Measurements from ENCODE around the gene TNFAIP2. TPM values are rescaled to one million over a fixed set of nuclear protein-coding genes. Genes with fewer than 3 reads are reported as not detected.

TNFAIP2 gene
- total RNA-seq, 2 experiments from 2014 or later = 0.20 to 0.50 TPM

GRCh38 chr14:103097994-103098957 lies 25.0 kb upstream of the TNFAIP2 start:
- POLR2A ChIA-PET = no interaction called here
- no peak for DNase-seq
- H3K36me3 Mint-ChIP-seq (ENCODE audit: low read depth) = no peaks in the 10 kb centered on the region
- H3K9me3 Mint-ChIP-seq = no peaks in the 10 kb centered on the region
- CTCF ChIA-PET = no interaction called here
- no peaks in the 10 kb centered on the region for H3K4me1 Mint-ChIP-seq
- no peak overlapping the region for H3K27ac Mint-ChIP-seq
- H3K27me3 Mint-ChIP-seq = peaks cover 15% of the 10 kb centered on the region
- no peak overlapping the region for H3K4me3 Mint-ChIP-seq

- ChIA-PET CTCF (no interaction called here), POLR2A (no interaction called here)
- Mint-ChIP-seq H3K4me1 (peaks cover 2% of the 10 kb centered on the region), H3K27me3 (peaks cover 19% of the 10 kb centered on the region), H3K27ac (no peak overlapping the region), H3K36me3 (ENCODE audit: low read depth) (no peaks in the 10 kb centered on the region), H3K9me3 (no peaks in the 10 kb centered on the region), H3K4me3 (no peak overlapping the region)
- no peak for DNase-seq
Measured at GRCh38 chr14:103099081-103099732, 24.1 kb upstream of the TNFAIP2 start.

DNA sequence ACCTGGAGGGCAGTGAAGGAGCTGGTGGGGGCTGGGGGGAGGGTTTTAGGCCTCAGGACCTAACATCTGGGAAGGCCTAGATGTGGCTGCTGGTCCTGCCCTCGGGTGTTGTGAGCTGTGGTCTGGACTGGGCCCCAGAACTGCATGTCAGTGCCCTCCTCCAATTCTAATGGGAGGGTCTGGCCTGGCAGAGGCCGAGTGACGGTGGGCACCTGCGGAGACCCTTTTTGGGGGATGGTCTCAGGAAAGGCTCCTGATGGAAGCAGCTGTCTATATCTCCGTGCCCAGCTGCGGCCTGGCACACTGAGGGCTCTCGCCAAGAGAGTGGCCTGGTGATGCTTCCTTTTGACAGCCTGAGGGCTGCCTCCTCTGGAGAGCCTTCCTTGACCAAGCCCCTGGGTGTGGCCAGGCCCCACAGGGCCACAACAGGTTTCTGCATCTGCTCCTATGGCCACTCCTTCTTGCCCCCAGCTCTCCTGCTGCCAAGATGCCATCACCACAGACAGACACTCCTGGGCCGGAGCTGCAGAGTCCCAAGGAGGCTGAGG lies 23.5 kb upstream of the TNFAIP2 start:
- Mint-ChIP-seq H3K4me1 (peaks cover 3% of the 10 kb centered on the region), H3K9me3 (no peaks in the 10 kb centered on the region), H3K27ac (no peak overlapping the region), H3K4me3 (no peak overlapping the region), H3K36me3 (ENCODE audit: low read depth) (no peaks in the 10 kb centered on the region), H3K27me3 (peaks cover 21% of the 10 kb centered on the region)
- POLR2A ChIA-PET = no interaction called here
- no peak for DNase-seq
- CTCF ChIA-PET = no interaction called here

DNA sequence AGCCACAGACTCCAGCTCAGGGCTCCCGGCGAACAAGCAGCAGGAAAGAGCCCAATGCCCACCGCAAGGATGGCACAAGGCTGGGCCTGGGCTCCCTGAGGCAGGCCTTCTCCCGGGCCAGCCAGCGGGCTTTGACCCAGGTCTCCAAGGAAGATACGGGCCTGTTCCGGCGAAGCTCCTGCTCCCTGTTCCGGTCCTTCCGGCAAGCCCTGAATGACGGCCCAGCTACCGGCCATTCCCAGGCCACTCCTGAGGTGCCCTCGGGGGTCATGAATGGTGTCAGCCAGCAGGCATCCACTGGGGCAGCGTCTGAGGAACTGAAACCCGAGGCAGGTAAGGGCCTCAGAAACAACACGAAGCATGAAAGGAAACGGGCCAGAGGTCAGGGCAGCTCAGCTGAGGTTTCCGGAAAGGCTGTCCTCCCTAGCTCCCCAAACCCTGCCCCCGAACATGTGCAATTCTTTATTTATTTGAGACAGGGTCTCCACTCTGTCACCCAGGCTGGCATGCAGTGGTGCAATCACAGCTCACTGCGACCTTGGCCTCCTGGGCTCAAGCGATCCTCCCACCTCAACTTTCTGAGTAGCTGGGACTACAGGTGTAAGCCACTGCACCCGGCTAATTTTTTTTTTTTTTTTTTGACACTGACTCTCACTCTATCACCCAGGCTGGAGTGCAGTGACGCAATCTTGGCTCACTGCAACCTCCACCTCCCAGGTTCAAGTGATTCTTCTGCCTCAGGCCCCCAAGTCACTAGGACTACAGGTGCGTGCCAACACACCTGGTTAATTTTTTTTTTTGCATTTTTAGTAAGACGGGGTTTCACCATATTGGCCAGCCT lies 22.8 kb upstream of the TNFAIP2 start:
- POLR2A ChIA-PET = no interaction called here
- no peaks in the 10 kb centered on the region for H3K9me3 Mint-ChIP-seq
- no peak overlapping the region for H3K27ac Mint-ChIP-seq
- no peaks in the 10 kb centered on the region for H3K36me3 Mint-ChIP-seq (ENCODE audit: low read depth)
- CTCF ChIA-PET = interaction anchor here (2.3 kb wide), 1 partner anchor 41 kb away, joined by 6 read pairs; no protein-coding TSS in a partner anchor
- no peak for DNase-seq
- H3K27me3 Mint-ChIP-seq = peaks cover 27% of the 10 kb centered on the region
- no peak overlapping the region for H3K4me3 Mint-ChIP-seq
- H3K4me1 Mint-ChIP-seq = peaks cover 7% of the 10 kb centered on the region

DNA sequence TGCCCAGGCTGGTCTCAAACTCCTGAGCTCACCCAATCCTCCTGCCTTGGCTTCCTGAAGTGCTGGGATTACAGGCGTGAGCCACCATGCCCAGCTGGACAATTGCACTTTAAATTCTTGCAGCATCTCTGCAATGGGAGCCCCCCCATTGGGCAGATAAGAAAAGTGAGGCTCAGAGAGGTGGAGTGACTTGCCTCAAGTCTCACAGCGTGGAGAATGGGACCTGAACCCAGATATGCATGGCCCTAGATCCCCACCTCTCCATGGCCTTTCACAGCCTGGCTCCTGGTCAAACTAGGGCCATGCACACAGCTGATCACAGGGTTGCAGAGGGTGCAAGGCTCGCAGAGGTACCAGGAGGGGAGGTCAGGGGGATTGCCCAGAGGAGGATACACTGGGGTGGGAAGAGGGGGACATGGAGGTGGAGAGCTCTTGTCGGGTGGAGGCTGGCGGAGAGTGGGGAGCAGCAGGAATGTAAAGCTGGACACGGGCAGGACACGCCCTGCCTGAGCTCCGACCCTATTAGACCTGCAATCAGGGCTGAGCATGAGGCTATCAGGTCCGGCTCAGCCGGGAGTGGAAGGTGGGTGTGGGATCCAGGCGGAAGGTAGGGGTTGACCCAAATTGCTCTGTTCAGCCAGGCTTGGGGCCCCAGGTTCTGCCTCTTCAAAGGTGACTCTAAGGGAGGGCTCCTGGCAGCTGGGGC lies 21.9 kb upstream of the TNFAIP2 start:
- no peaks in the 10 kb centered on the region for H3K36me3 Mint-ChIP-seq (ENCODE audit: low read depth)
- peaks cover 31% of the 10 kb centered on the region for H3K27me3 Mint-ChIP-seq
- DNase-seq = no peak
- H3K9me3 Mint-ChIP-seq = no peaks in the 10 kb centered on the region
- CTCF ChIA-PET = interaction anchor here (2.3 kb wide), 1 partner anchor 40 kb away, joined by 6 read pairs; no protein-coding TSS in a partner anchor
- POLR2A ChIA-PET = no interaction called here
- no peak overlapping the region for H3K4me3 Mint-ChIP-seq
- no peak overlapping the region for H3K27ac Mint-ChIP-seq
- H3K4me1 Mint-ChIP-seq = peaks cover 7% of the 10 kb centered on the region

- Mint-ChIP-seq H3K4me1 (peaks cover 7% of the 10 kb centered on the region), H3K36me3 (ENCODE audit: low read depth) (no peaks in the 10 kb centered on the region), H3K4me3 (no peak overlapping the region), H3K27me3 (peaks cover 31% of the 10 kb centered on the region), H3K27ac (no peak overlapping the region), H3K9me3 (no peaks in the 10 kb centered on the region)
- POLR2A ChIA-PET = no interaction called here
- DNase-seq = no peak
- CTCF ChIA-PET = interaction anchor here (2.3 kb wide), 1 partner anchor 39 kb away, joined by 6 read pairs; no protein-coding TSS in a partner anchor
Measured at GRCh38 chr14:103101963-103102688, 21.1 kb upstream of the TNFAIP2 start.

DNA sequence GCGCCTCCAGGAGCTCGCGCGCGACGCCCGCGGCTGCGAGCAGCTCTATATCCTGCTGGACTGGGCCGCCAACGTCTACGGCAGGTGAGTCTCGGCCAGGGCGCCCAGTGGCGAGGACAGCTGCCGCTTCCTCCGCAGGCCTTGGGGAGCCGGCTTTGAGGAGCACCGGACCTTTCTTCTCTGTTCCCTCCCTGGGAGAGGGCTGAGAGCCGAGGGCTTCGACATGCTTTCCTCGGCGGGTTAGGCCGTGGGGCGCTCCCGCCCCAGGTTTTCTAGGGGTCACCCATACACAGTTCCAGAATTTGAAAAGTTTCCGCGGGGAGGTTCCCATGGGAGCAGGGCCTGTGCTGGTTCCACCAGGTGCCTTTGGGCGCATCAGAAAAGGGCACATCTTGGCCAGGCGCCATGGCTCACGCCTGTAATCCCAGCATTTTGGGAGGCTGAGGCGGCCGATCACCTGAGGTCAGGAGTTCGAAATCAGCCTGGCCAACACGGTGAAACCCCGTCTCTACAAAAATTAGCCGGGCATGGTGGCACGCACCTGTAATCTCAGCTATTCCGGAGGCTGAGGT lies 20.5 kb upstream of the TNFAIP2 start:
- ChIA-PET POLR2A (no interaction called here), CTCF (interaction anchor here (0.6 to 2.3 kb wide), 2 partner anchors 39 to 449 kb away, joined by 3 to 6 read pairs; no protein-coding TSS in a partner anchor)
- H3K4me3 Mint-ChIP-seq = no peak overlapping the region

GRCh38 chr14:103103461-103104388 lies 19.5 kb upstream of the TNFAIP2 start:
- H3K36me3 Mint-ChIP-seq (ENCODE audit: low read depth) = no peaks in the 10 kb centered on the region
- no peaks in the 10 kb centered on the region for H3K9me3 Mint-ChIP-seq
- no peak overlapping the region for H3K4me3 Mint-ChIP-seq
- CTCF ChIA-PET = interaction anchor here (0.6 to 3.0 kb wide), 11 partner anchors 8 to 450 kb away, joined by 3 to 25 read pairs (median 7); no protein-coding TSS in a partner anchor
- POLR2A ChIA-PET = no interaction called here
- DNase-seq = no peak
- H3K27me3 Mint-ChIP-seq = peaks cover 31% of the 10 kb centered on the region
- no peak overlapping the region for H3K27ac Mint-ChIP-seq
- peaks cover 7% of the 10 kb centered on the region for H3K4me1 Mint-ChIP-seq

More for the DNA sequence above, 20.5 kb upstream of the TNFAIP2 start:
- H3K27me3 Mint-ChIP-seq = peaks cover 31% of the 10 kb centered on the region
- H3K27ac Mint-ChIP-seq = no peak overlapping the region
- DNase-seq = no peak
- H3K4me1 Mint-ChIP-seq = peaks cover 7% of the 10 kb centered on the region
- no peaks in the 10 kb centered on the region for H3K9me3 Mint-ChIP-seq
- H3K36me3 Mint-ChIP-seq (ENCODE audit: low read depth) = no peaks in the 10 kb centered on the region

GRCh38 chr14:103104389-103104653 lies 18.9 kb upstream of the TNFAIP2 start:
- H3K4me3 Mint-ChIP-seq = no peak overlapping the region
- CTCF ChIA-PET = interaction anchor here (0.6 to 3.0 kb wide), 33 partner anchors 8 to 557 kb away, joined by 3 to 25 read pairs (median 5); partner anchors contain the start of genes EXOC3L4 and LBHD2
- peaks cover 31% of the 10 kb centered on the region for H3K27me3 Mint-ChIP-seq
- no peak overlapping the region for H3K27ac Mint-ChIP-seq
- peaks cover 7% of the 10 kb centered on the region for H3K4me1 Mint-ChIP-seq
- no peaks in the 10 kb centered on the region for H3K36me3 Mint-ChIP-seq (ENCODE audit: low read depth)
- DNase-seq = no peak
- no peaks in the 10 kb centered on the region for H3K9me3 Mint-ChIP-seq
- POLR2A ChIA-PET = no interaction called here

DNA sequence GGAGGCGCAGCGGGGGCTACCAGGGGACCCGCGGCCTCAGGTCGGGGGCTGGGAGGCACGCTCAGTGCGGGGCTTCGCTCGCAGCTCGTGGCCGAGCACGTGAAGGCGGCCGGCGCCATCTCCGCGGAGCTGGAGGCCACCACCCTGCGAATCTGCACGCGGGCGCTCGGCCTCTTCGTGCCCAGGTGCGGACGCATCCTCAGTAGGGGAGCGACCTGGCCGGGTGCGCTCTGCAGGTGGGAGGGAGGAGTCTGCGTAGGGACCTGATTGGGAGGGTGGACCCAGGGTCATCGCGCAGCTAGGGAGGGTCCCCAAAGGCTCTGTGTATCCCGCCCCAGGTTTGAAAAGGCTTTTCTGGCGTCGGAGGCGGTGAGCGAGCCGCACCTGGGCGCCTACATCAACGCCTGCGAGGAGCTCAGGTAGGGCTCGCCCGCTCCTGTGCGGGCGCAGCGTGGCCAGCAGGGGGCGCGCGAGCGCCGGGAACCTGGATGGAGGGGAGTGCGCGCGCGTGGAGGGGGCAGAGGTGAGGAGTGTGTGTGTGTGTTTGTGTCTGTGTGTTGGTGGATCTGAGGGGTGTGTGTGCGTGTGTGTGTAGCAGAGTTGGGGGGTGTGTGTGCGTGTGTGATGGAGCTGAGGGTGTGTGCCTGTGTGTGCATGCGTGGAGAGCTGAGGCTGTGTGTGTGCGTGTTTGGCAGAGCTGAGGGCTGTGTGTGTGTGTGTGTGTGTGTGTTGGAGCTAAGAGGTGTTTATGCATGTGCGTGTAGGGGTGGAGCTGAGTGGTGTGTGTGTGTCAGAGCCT lies 18.4 kb upstream of the TNFAIP2 start:
- no peak overlapping the region for H3K4me3 Mint-ChIP-seq
- CTCF ChIA-PET = interaction anchor here (0.6 to 3.0 kb wide), 35 partner anchors 9 to 1213 kb away, joined by 3 to 25 read pairs (median 4); partner anchors contain the start of genes EXOC3L4 and LBHD2

More for the DNA sequence above, 18.4 kb upstream of the TNFAIP2 start:
- no peaks in the 10 kb centered on the region for H3K36me3 Mint-ChIP-seq (ENCODE audit: low read depth)
- H3K27ac Mint-ChIP-seq = no peak overlapping the region
- DNase-seq = peak; percentile 69
- no peaks in the 10 kb centered on the region for H3K9me3 Mint-ChIP-seq
- POLR2A ChIA-PET = interaction anchor here (0.7 kb wide), 1 partner anchor 290 kb away, joined by 3 read pairs; no protein-coding TSS in a partner anchor
- peaks cover 7% of the 10 kb centered on the region for H3K4me1 Mint-ChIP-seq
- peaks cover 31% of the 10 kb centered on the region for H3K27me3 Mint-ChIP-seq
